ENCODE results near the gene MLLT10.

The MLLT10 gene

DNA sequence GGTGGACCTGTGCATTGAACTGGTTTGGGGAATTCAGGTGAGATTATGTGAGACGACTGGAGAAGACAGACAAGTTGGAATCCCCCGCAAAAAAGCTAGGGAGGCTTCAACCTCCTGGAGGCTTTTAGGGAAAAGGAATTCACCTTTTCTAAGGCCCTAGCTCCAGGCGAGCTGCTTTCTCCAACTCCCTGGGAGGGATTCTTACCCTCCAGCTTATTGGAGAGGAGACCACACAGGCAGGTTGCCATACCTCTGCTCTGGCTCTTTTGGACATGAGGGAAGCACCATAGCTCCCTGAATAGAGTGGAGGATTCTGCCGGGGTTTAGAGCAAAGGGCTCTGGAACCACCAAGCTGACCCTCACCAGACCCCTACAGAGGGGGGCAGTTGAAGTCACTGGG lies 213.8 kb downstream of the MLLT10 start:
- no peak for DNase-seq

DNA sequence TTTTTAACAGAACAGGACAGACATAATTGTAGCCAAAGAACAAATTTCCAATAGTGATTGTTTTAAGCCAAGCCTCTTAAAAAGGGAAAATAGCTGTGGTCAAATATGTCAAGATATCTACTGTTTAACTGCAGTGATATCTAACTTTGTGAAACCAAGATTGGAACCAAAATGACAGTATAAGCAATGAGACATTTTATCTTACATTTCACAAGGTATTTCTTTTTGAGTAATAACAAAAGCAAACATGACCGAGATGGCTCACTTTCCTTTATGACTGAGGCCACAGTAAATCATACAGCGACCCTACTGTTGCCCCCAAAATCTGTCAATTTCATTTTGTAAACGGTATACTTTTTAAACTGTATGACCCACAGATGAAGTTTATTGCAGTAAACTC lies 215.8 kb downstream of the MLLT10 start:
- no peak for DNase-seq

DNA sequence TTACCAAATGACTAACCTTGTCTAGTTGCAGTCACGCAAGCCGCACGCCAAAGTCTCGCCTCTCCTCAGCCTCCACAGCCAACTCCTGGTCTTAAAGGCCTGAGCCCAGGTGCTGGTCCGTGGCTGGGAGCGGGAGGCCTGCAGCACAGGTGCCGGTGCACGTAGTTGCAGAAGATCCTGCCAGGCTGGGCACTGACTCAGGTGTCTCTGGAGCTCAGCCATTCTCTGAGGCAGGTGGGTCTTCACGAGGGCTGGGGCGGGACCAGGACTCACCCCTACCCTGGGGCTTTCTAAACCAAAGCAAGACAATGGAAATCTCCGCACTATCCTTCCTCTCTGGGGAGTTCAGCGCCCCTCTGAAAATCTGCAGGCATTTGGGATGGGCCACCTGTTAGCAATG lies 216.4 kb downstream of the MLLT10 start:
- DNase-seq, result no peak

DNA sequence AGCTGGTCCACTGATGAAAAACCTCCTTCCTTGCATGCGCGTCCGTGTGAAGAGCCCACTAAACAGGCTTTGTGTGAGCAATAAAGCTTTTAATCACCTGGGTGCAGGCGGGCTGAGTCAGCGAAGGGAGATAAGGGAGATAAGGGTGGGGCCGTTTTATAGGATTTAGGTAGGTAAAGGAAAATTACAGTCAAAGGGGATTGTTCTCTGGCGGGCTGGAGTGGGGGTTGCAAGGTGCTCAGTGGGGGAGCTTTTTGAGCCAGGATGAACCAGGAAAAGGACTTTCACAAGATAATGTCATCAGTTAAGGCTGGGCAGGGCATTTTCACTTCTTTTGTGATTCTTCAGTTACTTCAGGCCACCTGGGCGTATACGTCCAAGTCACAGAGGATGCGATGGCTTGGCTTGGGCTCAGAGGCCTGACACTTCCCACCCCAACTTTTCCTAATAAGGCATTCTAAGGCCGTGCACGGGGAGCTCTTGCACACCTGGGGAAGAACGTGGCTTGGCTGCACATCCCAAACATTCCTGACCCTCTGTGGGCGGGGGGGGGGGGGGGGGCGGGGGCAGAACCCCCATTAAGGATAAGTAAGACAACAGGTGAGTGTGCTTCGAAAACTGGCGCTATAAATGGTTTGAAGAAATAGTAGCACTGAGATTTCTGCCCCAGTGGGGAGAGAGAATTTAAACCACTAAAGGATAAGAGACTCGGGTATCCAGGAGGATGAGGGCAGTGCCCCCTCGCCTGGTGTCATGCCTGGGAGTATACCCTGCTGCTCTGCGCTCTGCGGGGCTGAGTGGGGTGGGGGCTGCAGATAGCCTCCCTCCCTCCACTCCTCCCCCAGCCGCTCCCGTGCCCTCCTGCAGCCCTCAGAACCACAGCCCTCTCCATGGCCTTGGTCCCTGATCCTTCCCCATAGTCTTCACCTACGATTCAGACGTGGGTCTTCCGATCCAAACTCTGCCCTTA lies 217.6 kb downstream of the MLLT10 start:
- no peak for DNase-seq

DNA sequence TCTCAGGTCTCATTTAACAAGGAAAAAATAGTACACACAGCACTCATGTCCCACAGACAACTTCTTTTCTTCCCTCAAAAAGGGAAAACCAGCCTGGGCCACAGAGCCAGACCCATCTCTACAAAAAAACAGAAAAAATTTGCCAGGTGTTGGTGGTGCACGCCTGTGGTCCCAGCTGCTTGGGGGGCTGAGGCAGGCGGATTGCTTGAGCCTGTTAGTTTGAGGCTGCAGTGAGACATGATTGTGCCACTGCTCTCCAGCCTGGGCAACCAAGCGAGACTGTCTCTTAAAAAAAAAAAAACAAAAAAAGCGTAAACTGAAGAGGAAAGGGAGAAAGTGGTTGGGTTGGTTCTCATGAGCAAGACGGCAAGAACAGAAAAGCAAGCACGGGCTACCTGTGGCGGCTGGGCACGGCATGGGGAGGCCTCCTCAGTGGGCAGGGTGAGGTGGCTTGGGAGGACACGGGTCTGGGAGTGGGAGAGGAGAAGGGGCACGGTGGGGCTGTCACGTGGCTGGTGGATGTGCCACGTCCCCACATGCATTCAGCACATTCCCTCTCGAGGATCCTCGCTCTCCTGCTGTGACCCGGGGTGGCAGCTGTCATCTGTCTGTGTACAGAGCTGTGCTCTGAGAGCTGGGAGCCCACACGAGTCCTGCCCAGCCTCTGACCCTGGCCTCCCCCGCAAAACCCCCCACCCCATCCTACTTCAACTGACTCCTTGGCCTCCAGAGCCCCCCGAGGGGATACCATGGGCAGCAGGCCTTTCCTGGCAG lies 219.7 kb downstream of the MLLT10 start:
- no peak for DNase-seq

DNA sequence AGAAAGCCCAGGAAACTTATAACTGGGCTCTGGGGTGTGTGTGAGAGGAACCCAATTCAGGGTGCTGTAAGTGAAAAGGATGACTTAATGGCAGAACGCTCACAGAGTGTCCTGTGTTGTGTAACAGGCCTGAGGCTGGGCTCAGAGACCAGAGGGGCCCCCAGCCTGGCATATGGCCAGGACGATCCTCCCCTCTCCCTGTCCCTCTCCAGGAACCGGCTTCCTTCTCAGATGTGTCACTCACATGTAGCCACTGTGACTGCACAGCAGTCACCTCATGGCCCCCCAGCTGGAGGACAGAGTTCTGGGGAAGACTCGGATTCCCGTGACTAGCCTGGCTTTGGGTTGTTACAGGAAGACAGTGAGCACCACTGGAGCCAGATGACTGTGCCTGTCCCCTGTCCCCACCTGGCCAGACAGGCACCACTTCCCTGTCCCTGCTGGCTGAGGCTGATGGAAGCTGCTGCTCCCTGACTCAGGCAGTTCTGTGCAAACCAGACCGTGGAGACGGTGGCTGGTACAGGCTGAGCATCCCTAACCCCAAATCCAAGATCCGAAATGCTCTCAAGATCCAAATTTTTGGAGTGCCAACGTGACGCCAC lies 220.5 kb downstream of the MLLT10 start:
- DNase-seq, result no peak

DNA sequence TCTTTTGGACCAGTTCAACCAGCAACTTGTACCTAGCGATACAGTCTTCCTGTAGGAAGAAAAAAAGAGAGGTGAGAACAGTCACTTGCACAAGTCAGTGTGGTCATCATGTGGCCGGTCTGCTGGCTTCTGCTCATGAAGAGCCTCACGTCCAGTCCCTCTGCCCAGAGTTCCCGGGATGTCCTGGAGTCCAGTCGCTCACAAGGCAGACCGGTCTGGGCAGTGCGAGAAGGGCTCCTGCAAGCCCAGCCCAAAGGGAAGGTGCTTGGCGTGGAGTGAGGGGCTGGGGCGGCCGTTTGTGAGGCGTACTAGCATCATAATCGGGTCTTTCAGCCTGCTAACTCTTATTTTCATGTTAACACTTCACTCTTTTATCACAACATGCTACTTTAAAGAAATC lies 222.7 kb downstream of the MLLT10 start:
- DNase-seq, result no peak

DNA sequence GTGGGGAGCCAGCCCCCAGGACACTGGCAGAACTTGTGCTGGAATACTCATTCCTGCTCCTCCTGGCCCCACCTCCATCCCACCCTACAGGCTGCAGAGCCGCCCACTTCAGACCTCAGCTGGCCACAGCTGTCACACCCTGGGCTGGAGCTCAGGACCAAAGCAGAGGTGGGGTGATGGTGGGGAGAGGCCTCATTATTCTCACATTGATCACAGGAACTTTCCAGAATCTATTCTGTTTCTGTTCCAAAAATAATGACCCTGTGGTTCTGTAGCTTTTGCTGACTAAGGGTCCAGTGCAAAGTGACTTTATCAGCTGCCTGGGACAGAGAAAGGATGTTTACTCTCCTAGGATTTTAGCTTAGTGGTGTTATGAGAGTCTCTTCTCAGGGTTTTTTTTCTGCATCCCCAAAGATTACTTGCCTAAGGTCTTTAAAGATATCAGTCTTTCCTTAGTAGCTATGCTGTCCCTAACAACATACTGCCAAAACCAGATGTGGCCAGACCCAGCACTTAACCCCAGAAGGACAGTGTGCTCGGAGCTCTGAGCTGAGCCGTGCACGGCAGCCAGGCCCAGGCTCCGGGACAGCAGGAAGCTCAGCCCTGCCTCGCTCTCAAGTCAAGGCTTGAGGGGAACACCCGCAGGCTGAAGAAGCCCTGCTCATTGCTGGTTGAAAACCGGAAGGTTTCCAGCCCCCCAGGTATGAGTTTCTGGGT lies 223.3 kb downstream of the MLLT10 start:
- no peak for DNase-seq

DNA sequence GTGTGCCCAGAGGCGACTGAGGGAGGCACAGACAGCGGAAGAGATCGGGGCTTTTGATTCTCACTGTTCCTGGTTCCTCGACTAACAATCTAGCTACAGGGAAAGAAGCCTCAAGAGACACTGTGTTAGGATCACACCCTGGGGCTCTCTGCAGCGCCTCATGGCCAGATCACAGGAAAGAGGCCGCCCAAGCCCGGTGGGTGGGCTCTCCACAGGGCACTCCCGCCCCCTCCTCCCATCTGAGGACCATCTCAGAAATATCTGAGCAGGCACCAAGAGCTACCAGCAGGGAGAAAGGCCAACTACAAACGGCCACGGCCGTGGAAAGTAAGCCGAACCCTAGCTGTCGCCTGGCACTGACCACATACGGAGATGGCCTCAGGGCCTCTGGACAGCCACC lies 224.2 kb downstream of the MLLT10 start:
- DNase-seq, result no peak

DNA sequence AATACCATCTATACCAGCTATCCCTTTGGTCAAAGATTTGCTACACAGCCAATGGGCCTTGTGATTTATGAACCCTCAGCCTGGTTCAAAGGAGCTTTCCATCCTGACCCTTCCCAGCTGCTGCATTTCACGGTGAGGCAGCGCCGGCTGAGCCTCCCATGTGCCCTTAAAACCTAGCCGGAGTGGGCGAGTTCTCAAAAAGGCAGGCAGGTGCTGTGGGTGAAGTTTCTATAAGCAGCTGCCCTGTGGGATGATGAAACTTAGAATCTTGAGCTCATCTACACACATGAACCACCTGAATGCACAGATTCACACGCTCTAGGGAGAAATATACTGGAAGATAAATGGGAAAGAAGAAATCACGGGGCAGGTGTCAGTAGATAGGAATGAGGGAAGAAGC lies 224.7 kb downstream of the MLLT10 start:
- DNase-seq, result no peak

DNA sequence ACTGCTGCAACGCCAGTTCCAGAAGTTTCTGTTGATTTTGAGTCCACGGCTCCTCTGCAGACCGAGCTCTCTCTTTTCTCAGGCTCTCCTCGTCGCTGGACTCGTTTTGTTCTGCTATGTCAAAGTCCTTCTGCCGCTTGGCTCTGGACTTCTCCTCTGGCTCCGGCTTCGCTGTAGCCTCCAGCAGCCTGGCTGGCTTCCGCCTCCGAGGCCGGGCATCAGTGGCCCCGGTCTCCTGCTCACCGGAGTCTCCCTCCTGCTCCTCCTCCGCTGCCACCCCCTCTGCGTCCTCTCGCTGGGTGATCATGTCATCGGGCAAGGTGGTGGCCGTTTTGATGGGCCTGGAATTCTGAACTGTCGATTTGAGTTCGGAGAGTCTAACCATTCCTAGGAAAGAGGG lies 225.2 kb downstream of the MLLT10 start:
- no peak for DNase-seq

DNA sequence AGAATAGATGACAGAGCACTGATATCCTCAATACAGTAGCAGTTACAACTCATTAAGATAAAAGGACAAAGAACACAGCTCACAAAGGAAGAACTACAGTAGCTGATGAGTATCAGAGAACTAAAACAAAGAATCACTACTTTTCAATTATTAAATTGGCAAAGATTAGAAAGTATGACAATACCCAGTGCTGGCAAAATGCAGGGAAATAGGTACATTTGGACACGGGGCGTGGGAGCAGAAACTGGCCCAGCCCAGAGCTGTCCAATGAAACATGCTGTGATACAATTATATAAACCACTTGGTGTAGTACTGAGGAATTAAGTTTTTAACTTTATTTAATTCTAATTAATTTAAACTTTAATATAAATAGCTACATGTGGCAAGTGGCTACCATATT lies 226.3 kb downstream of the MLLT10 start:
- DNase-seq, result no peak

DNA sequence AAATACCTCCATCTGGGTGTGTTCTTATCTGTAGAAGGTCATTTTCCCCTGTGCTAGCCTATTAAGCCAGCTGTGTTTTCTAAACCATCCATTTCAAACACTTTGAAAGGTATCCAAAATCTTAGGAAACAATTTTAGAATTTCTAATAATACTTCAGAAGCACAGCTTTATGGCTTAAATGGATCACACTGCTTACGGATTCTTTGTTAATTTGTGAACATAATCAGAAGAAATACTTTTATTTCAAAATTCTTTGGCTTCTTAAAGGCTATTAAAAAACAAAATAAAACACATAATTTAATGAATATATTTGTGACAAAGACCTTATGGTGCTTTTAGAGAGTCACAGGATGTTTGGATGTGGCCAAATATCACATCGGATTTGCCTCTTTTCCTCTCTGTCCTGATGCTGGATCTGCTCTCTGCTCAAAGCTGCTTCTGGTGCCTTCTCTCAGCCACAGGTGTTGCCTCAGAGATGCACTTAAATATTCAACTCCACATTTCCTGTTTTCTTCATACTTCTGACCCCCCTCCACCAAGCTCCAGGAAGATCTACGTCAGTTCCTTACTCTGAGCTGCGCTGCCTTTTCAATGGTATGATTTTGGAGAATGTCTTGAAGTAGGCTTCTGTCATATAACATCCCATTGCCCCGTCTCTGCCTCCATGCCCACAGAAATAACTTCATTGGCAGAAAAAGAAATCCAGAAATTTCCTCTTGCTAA lies 230.6 kb downstream of the MLLT10 start:
- DNase-seq, result no peak

DNA sequence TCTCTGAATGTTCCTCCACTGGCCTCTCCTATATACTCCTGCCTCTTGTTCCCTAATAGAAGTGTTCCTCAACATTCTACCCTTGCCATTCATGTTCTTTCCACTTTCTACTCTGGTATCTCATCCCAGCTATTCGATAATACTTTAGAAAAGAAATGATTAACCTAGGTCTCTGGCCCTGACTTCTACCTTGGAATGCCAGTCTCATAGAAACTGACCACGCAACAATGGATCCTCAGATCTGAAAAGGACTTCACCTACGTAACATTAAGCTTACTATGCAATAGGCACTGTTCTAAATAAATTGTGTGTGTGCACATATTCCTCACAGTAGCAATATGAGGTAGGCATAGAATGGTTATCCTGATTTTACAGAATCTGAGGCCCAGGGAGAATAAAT lies 235.0 kb downstream of the MLLT10 start:
- no peak for DNase-seq

DNA sequence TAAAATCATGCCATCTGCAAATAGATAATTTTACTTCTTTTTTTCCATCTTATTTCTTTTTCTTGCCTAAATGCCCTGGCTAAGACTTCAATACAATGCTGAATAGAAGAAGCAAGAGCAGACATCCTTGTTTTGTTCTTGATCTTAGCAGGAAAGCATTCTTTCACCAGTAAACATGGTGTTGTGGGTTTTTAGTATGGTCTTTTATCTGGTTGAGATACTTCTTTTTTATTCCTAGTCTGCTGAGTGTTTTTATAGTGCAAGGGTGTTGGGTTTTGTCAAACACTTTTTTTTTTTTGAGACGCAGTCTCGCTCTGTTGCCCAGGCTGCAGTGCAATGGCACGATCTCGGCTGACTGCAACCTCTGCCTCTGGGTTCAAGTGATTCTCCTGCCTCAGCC lies 237.2 kb downstream of the MLLT10 start:
- DNase-seq, result no peak

DNA sequence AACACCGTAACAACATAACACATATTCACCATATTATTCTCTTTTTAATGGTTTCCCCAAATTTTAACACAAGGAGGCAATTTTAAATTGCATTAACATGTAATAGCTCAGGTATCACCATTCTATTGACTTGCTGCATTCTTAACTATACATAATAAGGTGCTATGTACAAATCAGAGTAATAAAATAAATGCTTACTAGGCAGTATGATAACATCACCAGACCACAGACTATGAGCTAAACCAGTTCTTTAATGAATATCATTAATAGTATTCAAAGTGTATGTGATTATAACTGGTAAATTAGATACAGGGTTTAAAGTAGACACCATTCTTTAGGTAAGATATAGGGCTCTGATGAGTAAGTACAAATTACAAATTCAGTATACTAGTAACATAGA lies 242.9 kb downstream of the MLLT10 start:
- DNase-seq, result no peak

DNA sequence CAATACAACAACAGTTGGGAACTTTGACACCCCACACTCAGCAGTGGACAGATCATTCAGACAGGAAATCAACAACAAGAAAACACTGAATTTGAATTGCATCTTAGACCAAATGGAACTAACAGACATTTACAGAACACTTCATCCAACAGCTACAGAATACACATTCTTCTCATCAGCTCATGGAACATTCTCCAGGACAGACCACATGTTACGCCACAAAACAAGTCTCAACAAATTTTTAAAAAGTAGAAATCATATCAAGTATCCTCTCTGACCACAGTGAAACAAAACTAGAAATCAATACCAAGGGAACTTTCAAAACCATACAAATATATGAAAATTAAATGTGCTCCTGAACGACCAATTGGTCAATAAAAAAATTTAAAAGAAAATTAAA lies 257.2 kb downstream of the MLLT10 start:
- DNase-seq, result no peak

Data from NCI-H2029 treated with DMSO at 0.1 percent for 48 hours (cell line).